Activated naive CD8-positive, alpha-beta T cell treated with anti-CD3 and anti-CD28 coated beads, Interleukin-2, amount 10 ng/mL, durations not matched to agents 7 days and 5 days (primary cell): ENCODE data around the gene ZNF878. TPM values are rescaled to one million over a fixed set of nuclear protein-coding genes. Genes with fewer than 3 reads are reported as not detected.
A peak's percentile ranks its signal among the peaks of the same experiment; 100 is the strongest.

ENCODE experiments used
- ATAC-seq: fragments of 150-1000 bp; cut with Tn5 transposase; one replicate; pipeline ENCODE4 v1.10.0; 2021; ENCODE audit warnings: low read depth, moderate library complexity
- POLR2A ChIA-PET: fragments of 350-600 bp; sonication (Branson Sonifier 250); formaldehyde crosslinking; loops from one replicate; lab custom pipeline; 2021; ENCODE audit warnings: antibody characterized with exemption; lab: Charles Lee
- DNase-seq: peaks from one replicate; pipeline ENCODE4 v3.0.0; 2021
- H3K27ac Mint-ChIP-seq: one replicate; pipeline ENCODE4 v1.8.0; 2022; ENCODE audit warnings: mild to moderate bottlenecking, mixed read lengths
- H3K27me3 Mint-ChIP-seq: one replicate; pipeline ENCODE4 v1.8.0; 2022; ENCODE audit warnings: mild to moderate bottlenecking, moderate library complexity, mixed read lengths
- H3K36me3 Mint-ChIP-seq: one replicate; pipeline ENCODE4 v1.8.0; 2021; ENCODE audit warnings: mild to moderate bottlenecking, mixed read lengths
- H3K4me1 Mint-ChIP-seq: one replicate; pipeline ENCODE4 v1.8.0; 2021; ENCODE audit warnings: mixed read lengths
- H3K4me3 Mint-ChIP-seq: one replicate; pipeline ENCODE4 v1.8.0; 2022; ENCODE audit warnings: mild to moderate bottlenecking, moderate library complexity, mixed read lengths
- H3K9me3 Mint-ChIP-seq: one replicate; pipeline ENCODE4 v1.8.0; 2021; ENCODE audit warnings: mixed read lengths
- total RNA-seq, 2 experiments: library from RNA; stranded (reverse); gene quantifications; one replicate each; pipeline ENCODE4 v1.2.3, GENCODE V29; 2021

Gene ZNF878
- total RNA-seq, 2 experiments from 2014 or later = 0.91 to 1.2 TPM

- POLR2A ChIA-PET = interaction anchor here (0.5 to 1.5 kb wide), 5 partner anchors 12 to 550 kb away, joined by 4 to 8 read pairs (median 4); partner anchors contain the start of gene ZNF878
- H3K4me1 Mint-ChIP-seq = peaks cover 5% of the 10 kb centered on the region
- H3K9me3 Mint-ChIP-seq = peaks cover 6% of the 10 kb centered on the region
- peaks cover 9% of the 10 kb centered on the region for H3K36me3 Mint-ChIP-seq
- peak within 1 kb of the TSS; percentile 87 for H3K4me3 Mint-ChIP-seq
- peak; percentile 79 for DNase-seq
- no peaks in the 10 kb centered on the region for H3K27me3 Mint-ChIP-seq
- peak; percentile 82 for ATAC-seq
- H3K27ac Mint-ChIP-seq = peak within 1 kb of the TSS; percentile 79
These were observed 12.1 kb upstream of the ZNF878 start, which contains the start of gene ZNF844 for GRCh38 chr19:12064590-12065538. ZNF844 (plus strand) TSS chr19:12064731; CDS start chr19:12064874, 143 bp downstream.

- peaks cover 7% of the 10 kb centered on the region for H3K36me3 Mint-ChIP-seq
- no peak for DNase-seq
These were observed 3.0 kb upstream of the ZNF878 start for GRCh38 chr19:12055784-12056183.

GRCh38 chr19:12052091-12052496, 667 bp downstream of the ZNF878 start:
- H3K4me3 Mint-ChIP-seq = peak overlapping the region; percentile 78
- peaks cover 11% of the 10 kb centered on the region for H3K9me3 Mint-ChIP-seq
- H3K4me1 Mint-ChIP-seq = peaks cover 9% of the 10 kb centered on the region
- POLR2A ChIA-PET = interaction anchor here (0.6 to 2.6 kb wide), 7 partner anchors 12 to 128 kb away, joined by 3 to 12 read pairs (median 4); partner anchors contain the start of genes ZNF433, ZNF625 and ZNF700
- peaks cover 8% of the 10 kb centered on the region for H3K36me3 Mint-ChIP-seq
- H3K27ac Mint-ChIP-seq = peak overlapping the region; percentile 64
- DNase-seq (no peak), ATAC-seq (no peak)
- peaks cover 21% of the 10 kb centered on the region for H3K27me3 Mint-ChIP-seq

More at GRCh38 chr19:12055784-12056183, 3.0 kb upstream of the ZNF878 start:
- ATAC-seq = no peak
- POLR2A ChIA-PET = no interaction called here
- no peak overlapping the region for H3K4me3 Mint-ChIP-seq
- peaks cover 23% of the 10 kb centered on the region for H3K27me3 Mint-ChIP-seq
- no peak overlapping the region for H3K27ac Mint-ChIP-seq
- peaks cover 11% of the 10 kb centered on the region for H3K4me1 Mint-ChIP-seq
- H3K9me3 Mint-ChIP-seq = peaks cover 3% of the 10 kb centered on the region

GRCh38 chr19:12047868-12048267, 4.9 kb downstream of the ZNF878 start:
- Mint-ChIP-seq H3K4me3 (no peak overlapping the region), H3K4me1 (peaks cover 5% of the 10 kb centered on the region), H3K27me3 (peaks cover 2% of the 10 kb centered on the region), H3K36me3 (peaks cover 40% of the 10 kb centered on the region), H3K27ac (no peak overlapping the region), H3K9me3 (peaks cover 31% of the 10 kb centered on the region)
- no peak for DNase-seq
- POLR2A ChIA-PET = no interaction called here
- ATAC-seq = no peak

- Mint-ChIP-seq H3K9me3 (peaks cover 35% of the 10 kb centered on the region), H3K27me3 (no peaks in the 10 kb centered on the region), H3K27ac (no peak overlapping the region), H3K36me3 (peaks cover 47% of the 10 kb centered on the region), H3K4me3 (no peak overlapping the region), H3K4me1 (no peaks in the 10 kb centered on the region)
- DNase-seq (no peak), ATAC-seq (no peak)
- POLR2A ChIA-PET = no interaction called here
These were observed 8.9 kb downstream of the ZNF878 start for GRCh38 chr19:12043752-12044422.

- ATAC-seq (no peak), DNase-seq (no peak)
- Mint-ChIP-seq H3K4me1 (no peaks in the 10 kb centered on the region), H3K27ac (no peak overlapping the region), H3K36me3 (peaks cover 48% of the 10 kb centered on the region), H3K9me3 (peaks cover 35% of the 10 kb centered on the region), H3K27me3 (no peaks in the 10 kb centered on the region), H3K4me3 (no peak overlapping the region)
- POLR2A ChIA-PET = interaction anchor here (0.5 kb wide), 1 partner anchor 49 kb away, joined by 3 read pairs; no protein-coding TSS in a partner anchor
These were observed 9.9 kb downstream of the ZNF878 start for GRCh38 chr19:12042893-12043292.

GRCh38 chr19:12035220-12036172, 17.3 kb downstream of the ZNF878 start, which contains the start of gene ZNF433:
ZNF433 (minus strand) TSS chr19:12035679; CDS start chr19:12035539, 140 bp downstream.
- DNase-seq (peak; percentile 86), ATAC-seq (peak; percentile 97)
- Mint-ChIP-seq H3K27ac (peak within 1 kb of the TSS; percentile 84), H3K36me3 (peaks cover 15% of the 10 kb centered on the region), H3K4me1 (peaks cover 4% of the 10 kb centered on the region), H3K9me3 (peaks cover 6% of the 10 kb centered on the region), H3K4me3 (peak within 1 kb of the TSS; percentile 88), H3K27me3 (no peaks in the 10 kb centered on the region)
- POLR2A ChIA-PET = interaction anchor here (0.7 to 1.6 kb wide), 7 partner anchors 17 to 297 kb away, joined by 3 to 5 read pairs (median 3); partner anchors contain the start of genes ZNF700, ZNF763 and ZNF878

GRCh38 chr19:12034620-12035019, 18.1 kb downstream of the ZNF878 start:
- H3K36me3 Mint-ChIP-seq = peaks cover 18% of the 10 kb centered on the region
- DNase-seq (no peak), ATAC-seq (no peak)
- POLR2A ChIA-PET = interaction anchor here (1.6 kb wide), 1 partner anchor 18 kb away, joined by 5 read pairs; the partner anchor contains the start of gene ZNF878
- H3K4me1 Mint-ChIP-seq = peaks cover 4% of the 10 kb centered on the region
- H3K27ac Mint-ChIP-seq = peak overlapping the region; percentile 18
- H3K27me3 Mint-ChIP-seq = no peaks in the 10 kb centered on the region
- H3K9me3 Mint-ChIP-seq = peaks cover 8% of the 10 kb centered on the region
- H3K4me3 Mint-ChIP-seq = peak overlapping the region; percentile 46

GRCh38 chr19:12034198-12034597, 18.6 kb downstream of the ZNF878 start:
- no peak overlapping the region for H3K27ac Mint-ChIP-seq
- ATAC-seq (no peak), DNase-seq (no peak)
- H3K4me1 Mint-ChIP-seq = peaks cover 4% of the 10 kb centered on the region
- H3K36me3 Mint-ChIP-seq = peaks cover 18% of the 10 kb centered on the region
- peak overlapping the region; percentile 46 for H3K4me3 Mint-ChIP-seq
- H3K9me3 Mint-ChIP-seq = peaks cover 8% of the 10 kb centered on the region
- H3K27me3 Mint-ChIP-seq = no peaks in the 10 kb centered on the region
- POLR2A ChIA-PET = no interaction called here

GRCh38 chr19:12015753-12016116, 37.0 kb downstream of the ZNF878 start:
- H3K4me3 Mint-ChIP-seq = no peak overlapping the region
- ATAC-seq (no peak), DNase-seq (no peak)
- H3K9me3 Mint-ChIP-seq = peaks cover 35% of the 10 kb centered on the region
- POLR2A ChIA-PET = no interaction called here
- H3K27me3 Mint-ChIP-seq = no peaks in the 10 kb centered on the region
- peaks cover 72% of the 10 kb centered on the region for H3K36me3 Mint-ChIP-seq
- no peak overlapping the region for H3K27ac Mint-ChIP-seq
- H3K4me1 Mint-ChIP-seq = no peaks in the 10 kb centered on the region

GRCh38 chr19:12015015-12015752, 37.6 kb downstream of the ZNF878 start:
- H3K9me3 Mint-ChIP-seq = peaks cover 33% of the 10 kb centered on the region
- POLR2A ChIA-PET = no interaction called here
- H3K4me3 Mint-ChIP-seq = no peak overlapping the region
- peaks cover 73% of the 10 kb centered on the region for H3K36me3 Mint-ChIP-seq
- no peaks in the 10 kb centered on the region for H3K27me3 Mint-ChIP-seq
- no peak overlapping the region for H3K27ac Mint-ChIP-seq
- ATAC-seq (no peak), DNase-seq (no peak)
- no peaks in the 10 kb centered on the region for H3K4me1 Mint-ChIP-seq
